Measurements from ENCODE around the gene MGAT1.
A peak's percentile ranks its signal among the peaks of the same experiment; 100 is the strongest.
"Not testable (repeated sequence)": the region's sequence is repeated elsewhere in the genome, so short reads cannot be mapped to it uniquely, and the experiment has no call there.

Gene MGAT1

GRCh38 chr5:180832638-180833068 is 30.0 kb upstream of the MGAT1 start:
- H3K4me3 ChIP-seq (ENCODE audit: low read length): no peak overlapping the region
- peaks cover 28% of the 10 kb centered on the region for H3K27me3 ChIP-seq (ENCODE audit: control insufficient read depth, insufficient read depth, low read length)
- no peak overlapping the region for H3K9ac ChIP-seq (ENCODE audit: low read length)
- H3K36me3 ChIP-seq (ENCODE audit: control insufficient read depth, low read depth, low read length): no peaks in the 10 kb centered on the region
- H3K27ac ChIP-seq (ENCODE audit: low read length): no peak overlapping the region
- H3K9me3 ChIP-seq (ENCODE audit: control insufficient read depth, low read depth, low read length): peaks cover 16% of the 10 kb centered on the region
- H3K4me1 ChIP-seq (ENCODE audit: control insufficient read depth, low read depth, low read length): peaks cover 13% of the 10 kb centered on the region

GRCh38 chr5:180831139-180832093 is 28.8 kb upstream of the MGAT1 start:
- Histone ChIP-seq H3K4me3 (ENCODE audit: low read length) (peak overlapping the region; percentile 78), H3K4me1 (ENCODE audit: control insufficient read depth, low read depth, low read length) (peaks cover 13% of the 10 kb centered on the region), H3K9me3 (ENCODE audit: control insufficient read depth, low read depth, low read length) (peaks cover 16% of the 10 kb centered on the region), H3K9ac (ENCODE audit: low read length) (peak overlapping the region; percentile 81), H3K36me3 (ENCODE audit: control insufficient read depth, low read depth, low read length) (no peaks in the 10 kb centered on the region), H3K27me3 (ENCODE audit: control insufficient read depth, insufficient read depth, low read length) (peaks cover 36% of the 10 kb centered on the region), H3K27ac (ENCODE audit: low read length) (peak overlapping the region; percentile 15)

DNA sequence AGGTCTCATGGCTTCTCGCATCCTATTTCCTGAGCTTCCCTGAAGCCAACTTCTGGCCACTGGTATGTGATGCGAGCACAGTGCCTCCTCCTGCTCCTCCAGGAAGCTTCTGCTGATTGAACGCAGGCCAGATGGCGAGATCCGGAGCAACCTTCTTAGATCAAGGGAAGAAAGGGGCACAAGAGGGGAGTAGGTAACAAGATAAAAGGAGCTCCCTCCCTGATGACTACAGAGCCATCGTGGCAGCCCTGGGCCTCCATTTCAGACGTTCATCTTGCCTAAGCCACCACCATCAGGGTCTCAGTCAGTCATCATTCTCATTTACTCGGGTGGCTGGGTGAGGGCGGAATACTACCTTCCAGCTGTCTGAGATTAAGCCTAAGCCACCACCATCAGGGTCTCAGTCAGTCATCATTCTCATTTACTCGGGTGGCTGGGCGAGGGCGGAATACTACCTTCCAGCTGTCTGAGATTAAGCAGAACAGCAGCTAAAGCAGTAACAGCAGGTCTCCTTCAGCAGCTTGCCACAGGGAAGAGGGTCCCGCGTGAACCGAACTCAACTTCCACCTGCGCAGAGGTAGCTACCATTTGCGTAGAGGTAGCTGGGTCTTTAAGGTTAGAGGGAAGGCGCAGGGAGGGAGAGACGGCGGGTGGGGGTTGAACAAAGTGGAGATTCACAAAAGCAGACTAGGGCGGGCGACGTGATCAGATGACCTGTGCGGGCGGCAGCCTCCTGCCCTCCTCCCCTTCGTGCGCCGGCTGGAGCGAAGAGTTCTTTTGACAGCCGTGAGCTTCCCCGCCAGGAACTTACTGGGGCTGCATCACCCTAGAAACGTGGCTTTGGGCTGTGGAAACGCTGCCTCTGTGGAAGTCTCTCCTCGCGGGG is 27.9 kb upstream of the MGAT1 start:
- H3K4me3 ChIP-seq (ENCODE audit: low read length): peak overlapping the region; percentile 78
- H3K27me3 ChIP-seq (ENCODE audit: control insufficient read depth, insufficient read depth, low read length): peaks cover 36% of the 10 kb centered on the region
- peak overlapping the region; percentile 81 for H3K9ac ChIP-seq (ENCODE audit: low read length)
- H3K27ac ChIP-seq (ENCODE audit: low read length): no peak overlapping the region
- H3K36me3 ChIP-seq (ENCODE audit: control insufficient read depth, low read depth, low read length): no peaks in the 10 kb centered on the region
- H3K9me3 ChIP-seq (ENCODE audit: control insufficient read depth, low read depth, low read length): peaks cover 16% of the 10 kb centered on the region
- H3K4me1 ChIP-seq (ENCODE audit: control insufficient read depth, low read depth, low read length): peaks cover 13% of the 10 kb centered on the region

DNA sequence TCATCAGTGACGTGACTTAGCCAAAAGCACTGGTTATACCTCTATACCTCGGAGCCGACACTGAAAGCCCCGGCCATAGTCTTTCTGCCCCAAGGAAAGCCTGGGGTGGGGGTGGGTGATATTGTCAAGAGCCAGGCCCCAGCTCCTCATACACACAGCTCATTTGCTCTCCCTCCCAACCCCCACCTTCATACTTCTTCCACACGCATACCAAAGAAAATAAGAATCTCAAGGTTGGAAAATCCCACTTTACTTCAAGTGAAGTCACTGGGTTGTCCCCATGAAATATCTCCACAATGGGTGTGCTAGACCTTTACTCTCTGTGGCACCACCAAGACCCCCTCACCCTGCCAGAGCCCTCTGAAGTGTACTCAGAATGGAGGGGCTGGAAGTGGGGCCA is 27.1 kb upstream of the MGAT1 start:
- H3K27ac ChIP-seq (ENCODE audit: low read length): no peak overlapping the region
- no peaks in the 10 kb centered on the region for H3K36me3 ChIP-seq (ENCODE audit: control insufficient read depth, low read depth, low read length)

DNA sequence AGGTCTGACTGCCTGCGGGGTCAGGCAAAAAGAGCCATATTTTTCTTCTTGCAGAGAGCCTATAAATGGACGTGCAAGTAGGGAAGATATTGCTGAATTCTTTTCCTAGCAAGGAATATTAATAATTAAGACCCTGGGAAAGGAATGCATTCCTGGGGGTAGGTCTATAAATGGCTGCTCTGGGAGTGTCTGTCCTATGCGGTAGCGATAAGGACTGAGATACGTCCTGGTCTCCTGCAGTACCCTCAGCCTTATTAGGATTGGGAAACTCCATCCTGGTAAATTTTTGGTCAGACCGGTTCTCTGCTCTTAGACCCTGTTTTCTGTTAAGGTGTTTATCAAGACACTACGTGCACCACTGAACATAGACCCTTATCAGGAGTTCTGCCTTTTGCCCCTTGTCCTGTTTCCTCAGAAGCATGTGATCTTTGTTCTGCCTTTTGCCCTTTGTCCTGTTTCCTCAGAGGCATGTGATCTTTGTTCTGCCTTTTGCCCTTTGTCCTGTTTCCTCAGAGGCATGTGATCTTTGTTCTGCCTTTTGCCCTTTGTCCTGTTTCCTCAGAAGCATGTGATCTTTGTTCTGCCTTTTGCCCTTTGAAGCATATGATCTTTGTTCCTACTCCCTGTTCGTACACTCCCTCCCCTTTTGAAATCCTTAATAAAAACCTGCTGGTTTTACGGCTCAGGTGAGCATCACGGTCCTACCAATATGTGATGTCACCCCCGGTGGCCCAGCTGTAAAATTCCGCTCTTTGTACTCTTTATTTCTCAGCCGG is 26.3 kb upstream of the MGAT1 start:
- Histone ChIP-seq H3K27me3 (ENCODE audit: control insufficient read depth, insufficient read depth, low read length) (peaks cover 36% of the 10 kb centered on the region), H3K9me3 (ENCODE audit: control insufficient read depth, low read depth, low read length) (peaks cover 16% of the 10 kb centered on the region), H3K4me1 (ENCODE audit: control insufficient read depth, low read depth, low read length) (peaks cover 13% of the 10 kb centered on the region)
- not testable (repeated sequence) for H3K36me3 ChIP-seq (ENCODE audit: control insufficient read depth, low read depth, low read length); H3K4me3 ChIP-seq (ENCODE audit: low read length); H3K9ac ChIP-seq (ENCODE audit: low read length); H3K27ac ChIP-seq (ENCODE audit: low read length)

More for the DNA sequence above, 27.1 kb upstream of the MGAT1 start:
- peaks cover 13% of the 10 kb centered on the region for H3K4me1 ChIP-seq (ENCODE audit: control insufficient read depth, low read depth, low read length)
- H3K27me3 ChIP-seq (ENCODE audit: control insufficient read depth, insufficient read depth, low read length): peaks cover 36% of the 10 kb centered on the region
- H3K9me3 ChIP-seq (ENCODE audit: control insufficient read depth, low read depth, low read length): peaks cover 16% of the 10 kb centered on the region
- H3K9ac ChIP-seq (ENCODE audit: low read length): no peak overlapping the region
- H3K4me3 ChIP-seq (ENCODE audit: low read length): no peak overlapping the region

DNA sequence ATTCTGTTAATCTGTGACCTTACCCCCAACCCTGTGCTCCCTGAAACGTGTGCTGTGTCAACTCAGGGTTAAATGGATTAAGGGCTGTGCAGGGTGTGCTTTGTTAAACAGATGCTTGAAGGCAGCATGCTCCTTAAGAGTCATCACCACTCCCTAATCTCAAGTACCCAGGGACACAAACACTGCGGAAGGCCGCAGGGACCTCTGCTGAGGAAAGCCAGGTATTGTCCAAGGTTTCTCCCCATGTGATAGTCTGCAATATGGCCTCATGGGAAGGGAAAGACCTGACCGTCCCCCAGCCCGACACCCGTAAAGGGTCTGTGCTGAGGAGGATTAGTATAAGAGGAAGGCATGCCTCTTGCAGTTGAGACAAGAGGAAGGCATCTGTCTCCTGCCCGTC is 24.8 kb upstream of the MGAT1 start:
- H3K36me3 ChIP-seq (ENCODE audit: control insufficient read depth, low read depth, low read length); H3K27ac ChIP-seq (ENCODE audit: low read length); H3K4me3 ChIP-seq (ENCODE audit: low read length); H3K9ac ChIP-seq (ENCODE audit: low read length): not testable (repeated sequence)
- H3K4me1 ChIP-seq (ENCODE audit: control insufficient read depth, low read depth, low read length): peaks cover 13% of the 10 kb centered on the region
- peaks cover 32% of the 10 kb centered on the region for H3K27me3 ChIP-seq (ENCODE audit: control insufficient read depth, insufficient read depth, low read length)
- peaks cover 16% of the 10 kb centered on the region for H3K9me3 ChIP-seq (ENCODE audit: control insufficient read depth, low read depth, low read length)

DNA sequence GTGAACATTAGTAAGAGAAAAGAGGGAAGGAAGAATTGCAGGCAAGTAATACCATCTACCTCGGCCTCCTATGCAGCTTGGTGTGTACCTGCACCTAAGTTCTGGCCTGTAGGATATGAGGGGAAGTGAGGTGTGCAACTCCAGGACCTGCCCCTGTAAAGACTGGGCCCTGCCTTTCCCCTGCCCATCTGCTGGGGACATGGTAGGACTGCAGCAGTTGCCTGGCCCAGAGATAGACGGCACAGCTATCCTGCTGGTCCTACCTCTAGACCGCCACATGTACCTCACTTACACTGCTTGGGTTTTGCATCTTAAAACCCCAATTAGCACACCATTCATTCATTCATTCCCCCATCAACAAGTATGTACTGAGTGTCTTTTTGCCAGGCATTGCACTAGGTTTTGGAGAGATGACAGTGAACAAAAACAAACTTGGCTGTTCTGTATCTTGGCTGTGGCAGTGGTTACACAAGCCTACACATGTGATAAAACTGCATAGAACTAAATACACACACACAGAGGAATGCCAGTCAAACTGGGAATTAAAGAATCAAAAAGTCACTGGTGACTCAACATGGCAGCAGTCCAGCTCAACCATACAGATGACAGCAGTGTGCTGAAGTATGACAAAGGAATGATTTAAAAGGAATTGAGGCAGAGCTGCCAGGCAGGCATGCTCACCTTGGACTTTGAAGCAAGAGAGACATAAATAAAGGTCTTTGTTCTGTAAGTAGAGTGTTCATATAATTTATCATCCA is 23.3 kb upstream of the MGAT1 start:
- Histone ChIP-seq H3K36me3 (ENCODE audit: control insufficient read depth, low read depth, low read length) (no peaks in the 10 kb centered on the region), H3K9ac (ENCODE audit: low read length) (no peak overlapping the region), H3K27ac (ENCODE audit: low read length) (no peak overlapping the region), H3K27me3 (ENCODE audit: control insufficient read depth, insufficient read depth, low read length) (peaks cover 24% of the 10 kb centered on the region), H3K9me3 (ENCODE audit: control insufficient read depth, low read depth, low read length) (peaks cover 16% of the 10 kb centered on the region), H3K4me1 (ENCODE audit: control insufficient read depth, low read depth, low read length) (peaks cover 7% of the 10 kb centered on the region), H3K4me3 (ENCODE audit: low read length) (no peak overlapping the region)

DNA sequence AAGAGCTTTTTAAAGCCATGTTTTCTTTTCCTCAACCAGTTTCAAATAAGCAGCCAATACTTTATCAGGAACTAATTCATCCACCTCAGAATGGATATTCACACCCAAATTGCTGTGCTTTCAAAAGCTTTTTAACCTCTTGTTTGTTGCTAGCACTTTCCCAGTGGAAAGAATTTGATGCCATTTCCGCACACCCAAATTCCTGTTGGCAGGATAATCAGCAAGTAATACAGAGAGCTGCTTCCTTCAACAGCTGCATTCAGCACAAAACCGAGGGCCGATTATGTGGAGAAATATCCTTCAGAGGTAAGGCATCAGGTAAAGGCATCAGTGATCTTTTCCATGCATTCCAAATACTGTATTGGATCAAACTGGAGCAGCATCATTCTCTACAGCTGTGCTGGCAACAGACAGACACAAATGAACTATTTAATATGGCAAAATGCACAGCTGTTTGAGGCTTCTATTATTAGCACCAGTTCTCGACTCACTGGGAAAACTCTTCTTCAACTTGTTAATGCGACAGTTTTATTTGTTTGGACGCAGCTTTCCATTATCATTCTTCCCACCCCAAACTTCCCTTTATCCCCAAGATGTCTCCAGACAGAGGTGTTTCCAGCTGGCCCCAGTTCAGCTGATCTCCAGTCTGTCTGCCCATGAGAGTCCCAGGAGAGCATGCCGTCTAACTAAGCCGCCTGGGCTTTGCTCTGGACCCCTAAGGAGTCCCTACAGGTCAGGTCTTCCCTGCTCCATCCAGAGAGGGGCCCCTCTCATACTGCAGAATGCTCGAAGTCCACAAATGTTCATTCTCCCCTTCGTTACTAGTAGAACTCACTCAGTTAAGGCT is 22.2 kb upstream of the MGAT1 start:
- no peaks in the 10 kb centered on the region for H3K4me1 ChIP-seq (ENCODE audit: control insufficient read depth, low read depth, low read length)
- H3K4me3 ChIP-seq (ENCODE audit: low read length): no peak overlapping the region
- no peaks in the 10 kb centered on the region for H3K36me3 ChIP-seq (ENCODE audit: control insufficient read depth, low read depth, low read length)
- H3K27ac ChIP-seq (ENCODE audit: low read length): no peak overlapping the region
- H3K27me3 ChIP-seq (ENCODE audit: control insufficient read depth, insufficient read depth, low read length): peaks cover 15% of the 10 kb centered on the region
- peaks cover 11% of the 10 kb centered on the region for H3K9me3 ChIP-seq (ENCODE audit: control insufficient read depth, low read depth, low read length)
- H3K9ac ChIP-seq (ENCODE audit: low read length): no peak overlapping the region

DNA sequence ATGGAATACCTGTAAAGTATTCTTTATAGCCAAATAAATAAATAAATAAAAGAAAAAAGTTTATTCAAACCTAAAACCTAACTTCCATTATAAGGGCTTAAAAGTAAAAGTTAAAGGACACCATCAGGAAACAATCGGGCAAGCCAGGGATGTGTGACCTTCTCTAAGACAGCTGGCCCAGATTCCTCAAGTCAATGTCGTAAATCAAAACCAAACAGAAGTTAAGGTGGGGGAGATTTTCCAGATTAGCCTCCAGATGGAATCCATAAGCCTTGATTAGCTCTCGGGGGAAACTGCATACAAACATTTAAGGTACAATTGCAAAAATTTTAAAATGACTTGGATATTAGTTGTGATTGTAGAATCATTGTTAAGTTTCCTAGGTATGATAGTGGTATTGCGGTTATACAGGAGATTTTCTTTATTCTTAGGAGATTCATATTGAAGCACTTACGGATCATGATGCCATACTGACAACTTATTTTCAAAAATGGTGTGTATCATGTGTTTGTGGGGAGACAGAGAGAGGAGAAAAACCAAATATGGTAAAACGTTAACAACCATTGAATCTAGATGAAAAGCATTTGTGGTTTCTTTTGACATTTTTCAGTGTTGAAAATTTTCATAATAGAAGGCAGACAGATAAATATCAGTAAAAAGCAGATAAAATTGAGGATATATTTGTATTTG is 21.5 kb upstream of the MGAT1 start:
- Histone ChIP-seq H3K9ac (ENCODE audit: low read length) (no peak overlapping the region), H3K27me3 (ENCODE audit: control insufficient read depth, insufficient read depth, low read length) (peaks cover 8% of the 10 kb centered on the region), H3K4me3 (ENCODE audit: low read length) (no peak overlapping the region), H3K36me3 (ENCODE audit: control insufficient read depth, low read depth, low read length) (no peaks in the 10 kb centered on the region), H3K27ac (ENCODE audit: low read length) (no peak overlapping the region), H3K9me3 (ENCODE audit: control insufficient read depth, low read depth, low read length) (peaks cover 3% of the 10 kb centered on the region), H3K4me1 (ENCODE audit: control insufficient read depth, low read depth, low read length) (no peaks in the 10 kb centered on the region)
